Hepatocyte (in vitro differentiated cells): Measurements from ENCODE around the gene SCRG1. TPM values are rescaled to one million over a fixed set of nuclear protein-coding genes. Genes with fewer than 3 reads are reported as not detected.
A peak's percentile ranks its signal among the peaks of the same experiment; 100 is the strongest.

Source experiments
- DNase-seq: peaks from one replicate; pipeline ENCODE4 v3.0.0-alpha.2; 2016; ENCODE audit warnings: low spot score
- H2AFZ ChIP-seq: fragments of 200-600 bp; sonication (generic); 2 replicates; pipeline ENCODE4 v1.6.0; 2016; ENCODE audit warnings: antibody characterized with exemption, mild to moderate bottlenecking
- H3K27ac ChIP-seq: fragments of 200-600 bp; sonication (generic); 2 replicates; pipeline ENCODE4 v1.5.1; 2016; ENCODE audit warnings: mild to moderate bottlenecking
- H3K27me3 ChIP-seq: fragments of 200-600 bp; sonication (generic); 2 replicates; pipeline ENCODE4 v1.6.1; 2016
- H3K36me3 ChIP-seq: fragments of 200-600 bp; sonication (generic); replicated peaks from 2 replicates; pipeline ENCODE4 v1.5.1; 2016; ENCODE audit warnings: low read depth; ENCODE audit not compliant: insufficient read depth
- H3K4me1 ChIP-seq: fragments of 200-600 bp; sonication (generic); 2 replicates; pipeline ENCODE4 v1.5.1; 2016; ENCODE audit warnings: mild to moderate bottlenecking, moderate library complexity; ENCODE audit not compliant: insufficient read depth
- H3K4me2 ChIP-seq: fragments of 200-600 bp; sonication (generic); 2 replicates; pipeline ENCODE4 v1.6.0; 2016
- H3K4me3 ChIP-seq: fragments of 200-600 bp; sonication (generic); 2 replicates; pipeline ENCODE4 v1.5.1; 2016; ENCODE audit warnings: mild to moderate bottlenecking
- H3K79me2 ChIP-seq: fragments of 200-600 bp; sonication (generic); 2 replicates; pipeline ENCODE4 v1.6.0; 2017; ENCODE audit warnings: mild to moderate bottlenecking
- H3K9me2 ChIP-seq: fragments of 200-600 bp; sonication (generic); replicated peaks from 2 replicates; pipeline ENCODE4 v1.6.0; 2017; ENCODE audit warnings: mild to moderate bottlenecking; ENCODE audit not compliant: insufficient read depth
- H3K9me3 ChIP-seq: fragments of 200-600 bp; sonication (generic); 2 replicates; pipeline ENCODE4 v1.5.1; 2016; ENCODE audit warnings: low read depth, mild to moderate bottlenecking
- H4K20me1 ChIP-seq: fragments of 200-600 bp; sonication (generic); 2 replicates; pipeline ENCODE4 v1.6.0; 2016; ENCODE audit warnings: mild to moderate bottlenecking; ENCODE audit not compliant: insufficient read depth, poor library complexity, severe bottlenecking
- EZH2 ChIP-seq: fragments of 200-600 bp; sonication (generic); IDR thresholded peaks from 2 replicates; pipeline ENCODE4 v1.6.1; 2016; ENCODE audit warnings: antibody characterized with exemption, mild to moderate bottlenecking, borderline replicate concordance
- EZH2phosphoT487 ChIP-seq: fragments of 200-600 bp; sonication (generic); IDR thresholded peaks from one replicate; pipeline ENCODE4 v1.6.1; 2018; ENCODE audit warnings: antibody characterized with exemption, mild to moderate bottlenecking, low read depth, moderate library complexity; ENCODE audit not compliant: unreplicated experiment, severe bottlenecking
- WGBS: methylation state at CpG from one replicate; pipeline ENCODE4 v1.1.6; 2016; ENCODE audit warnings: low lambda C conversion rate; ENCODE audit errors: missing lambda C conversion rate; 5-methylcytosine and 5-hydroxymethylcytosine counted together
- polyA plus RNA-seq: library from polyadenylated mRNA; unstranded; fragments of >200 nt; fragmentation: Nextera tagmentation; extraction: Ambion mirVana; gene quantifications from 2 replicates; pipeline ENCODE4 v1.2.1, GENCODE V29; 2016
- total RNA-seq: library from RNA; depleted of rRNA; stranded (reverse); fragments of >200 nt; gene quantifications from 2 replicates; pipeline ENCODE4 v1.2.3, GENCODE V29; 2014
- TF ChIP-seq, protein P1 (sequence below): fragments of 200-600 bp; sonication (generic); IDR thresholded peaks from 2 replicates; pipeline ENCODE4 v1.5.1; 2016; ENCODE audit warnings: antibody characterized with exemption, mild to moderate bottlenecking; ENCODE audit not compliant: poor library complexity

SCRG1 gene
- total and polyA plus RNA-seq, 2 experiments from 2014 or later, result 2.1 to 5.1 TPM

DNA sequence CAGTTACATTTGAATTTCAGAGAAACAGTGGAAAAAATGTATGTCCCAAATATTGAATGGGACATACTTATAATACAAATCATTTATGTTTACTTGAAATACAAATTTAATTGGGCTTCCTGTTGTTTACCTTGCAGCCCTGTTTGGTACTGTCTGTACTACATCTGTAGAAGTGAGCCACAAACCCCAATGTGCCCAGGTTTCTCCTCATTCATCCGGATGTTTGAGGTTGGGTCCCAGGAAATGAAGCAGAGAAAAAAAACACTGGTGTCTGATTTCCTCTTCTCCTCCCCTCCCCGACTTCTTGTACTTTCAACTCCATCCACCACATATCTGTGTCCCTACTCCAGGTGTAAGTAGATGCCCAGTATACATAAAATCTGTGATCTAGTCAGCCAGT lies 27.1 kb upstream of the SCRG1 start:
- no peaks in the 10 kb centered on the region for H4K20me1 ChIP-seq
- TF ChIP-seq EZH2 (no peak), EZH2phosphoT487 (no peak)
- TF ChIP-seq, protein P1, sequence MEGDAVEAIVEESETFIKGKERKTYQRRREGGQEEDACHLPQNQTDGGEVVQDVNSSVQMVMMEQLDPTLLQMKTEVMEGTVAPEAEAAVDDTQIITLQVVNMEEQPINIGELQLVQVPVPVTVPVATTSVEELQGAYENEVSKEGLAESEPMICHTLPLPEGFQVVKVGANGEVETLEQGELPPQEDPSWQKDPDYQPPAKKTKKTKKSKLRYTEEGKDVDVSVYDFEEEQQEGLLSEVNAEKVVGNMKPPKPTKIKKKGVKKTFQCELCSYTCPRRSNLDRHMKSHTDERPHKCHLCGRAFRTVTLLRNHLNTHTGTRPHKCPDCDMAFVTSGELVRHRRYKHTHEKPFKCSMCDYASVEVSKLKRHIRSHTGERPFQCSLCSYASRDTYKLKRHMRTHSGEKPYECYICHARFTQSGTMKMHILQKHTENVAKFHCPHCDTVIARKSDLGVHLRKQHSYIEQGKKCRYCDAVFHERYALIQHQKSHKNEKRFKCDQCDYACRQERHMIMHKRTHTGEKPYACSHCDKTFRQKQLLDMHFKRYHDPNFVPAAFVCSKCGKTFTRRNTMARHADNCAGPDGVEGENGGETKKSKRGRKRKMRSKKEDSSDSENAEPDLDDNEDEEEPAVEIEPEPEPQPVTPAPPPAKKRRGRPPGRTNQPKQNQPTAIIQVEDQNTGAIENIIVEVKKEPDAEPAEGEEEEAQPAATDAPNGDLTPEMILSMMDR, result no peak
- no peaks in the 10 kb centered on the region for H3K9me2 ChIP-seq
- no peaks in the 10 kb centered on the region for H3K9me3 ChIP-seq
- H3K4me1 ChIP-seq, result no peaks in the 10 kb centered on the region
- no peak overlapping the region for H2AFZ ChIP-seq
- no peaks in the 10 kb centered on the region for H3K36me3 ChIP-seq
- 82% methylated on average over 2 of the region's 2 CpGs for WGBS
- DNase-seq, result no peak
- H3K79me2 ChIP-seq, result no peaks in the 10 kb centered on the region
- no peaks in the 10 kb centered on the region for H3K27me3 ChIP-seq
- H3K4me2 ChIP-seq, result no peak overlapping the region
- no peak overlapping the region for H3K27ac ChIP-seq
- H3K4me3 ChIP-seq, result no peak overlapping the region

DNA sequence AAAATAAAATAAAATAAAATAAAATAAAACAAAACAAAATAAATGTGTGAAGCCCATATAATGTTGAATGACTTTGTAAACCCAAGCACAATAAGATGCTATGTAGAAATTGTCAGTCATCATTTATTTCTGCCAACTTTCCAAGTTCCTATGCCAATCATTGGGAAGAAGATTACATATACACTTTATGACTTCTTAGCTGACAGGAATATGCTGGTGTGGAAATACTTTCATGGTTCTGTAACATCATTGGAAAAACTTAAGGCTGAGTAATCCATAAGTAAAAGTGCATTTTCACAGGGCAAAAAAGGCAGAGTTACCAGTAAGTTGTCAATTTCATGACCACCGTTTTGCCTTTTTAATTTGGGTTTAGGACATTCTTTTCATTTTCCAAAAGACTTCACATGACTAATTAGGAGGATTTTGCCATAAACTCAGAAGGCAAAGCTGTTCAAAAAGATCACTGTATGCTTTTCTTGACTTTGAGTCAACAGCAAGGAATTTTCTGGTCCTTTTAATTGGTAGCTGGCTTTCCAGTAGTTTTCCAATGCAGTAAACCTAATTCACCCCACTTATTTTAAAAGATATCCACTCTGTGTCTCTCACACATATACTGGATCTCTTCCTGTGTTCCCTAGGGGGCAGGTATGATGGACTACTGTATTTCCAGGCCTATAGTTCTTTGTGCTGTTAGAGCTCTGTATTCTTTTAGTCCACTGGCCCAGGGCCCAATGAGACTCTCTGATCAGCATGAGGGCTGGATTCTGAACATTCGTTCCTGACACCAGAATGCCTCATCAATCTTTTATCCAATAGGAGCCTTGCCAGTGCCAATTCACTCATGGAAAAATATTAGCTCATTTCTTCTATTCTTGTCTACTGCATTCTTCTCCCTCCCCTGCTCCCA lies 26.2 kb upstream of the SCRG1 start:
- WGBS, result 80% methylated on average over 2 of the region's 2 CpGs
- H3K9me2 ChIP-seq, result no peaks in the 10 kb centered on the region
- H3K36me3 ChIP-seq, result no peaks in the 10 kb centered on the region
- H3K27me3 ChIP-seq, result no peaks in the 10 kb centered on the region
- peak overlapping the region; percentile 2 for H3K27ac ChIP-seq
- H2AFZ ChIP-seq, result peak overlapping the region; percentile 2
- H3K79me2 ChIP-seq, result no peaks in the 10 kb centered on the region
- H3K4me1 ChIP-seq, result no peaks in the 10 kb centered on the region
- no peaks in the 10 kb centered on the region for H3K9me3 ChIP-seq
- no peaks in the 10 kb centered on the region for H4K20me1 ChIP-seq
- no peak overlapping the region for H3K4me3 ChIP-seq
- TF ChIP-seq, protein P1, result no peak
- TF ChIP-seq EZH2phosphoT487 (no peak), EZH2 (no peak)
- no peak for DNase-seq
- H3K4me2 ChIP-seq, result no peak overlapping the region

DNA sequence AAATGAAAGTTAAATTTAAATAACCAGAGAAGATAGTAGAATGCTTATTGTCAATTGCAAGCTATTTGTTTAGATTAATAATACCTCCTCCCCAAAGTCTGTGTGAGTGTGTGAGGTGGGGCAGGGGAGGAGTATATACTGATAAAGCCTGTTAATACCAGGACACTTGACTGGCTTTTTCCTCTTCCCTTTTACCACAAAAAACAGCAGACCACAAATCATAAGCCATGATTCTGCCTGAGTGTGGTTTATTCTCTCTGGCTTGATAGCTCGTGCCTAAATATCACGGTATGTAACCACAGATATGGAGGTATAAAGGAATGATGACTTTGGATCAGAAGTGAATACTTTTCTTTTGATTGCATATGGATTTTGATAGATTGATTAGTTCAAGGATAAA lies 21.9 kb upstream of the SCRG1 start:
- Histone ChIP-seq H3K9me2 (no peaks in the 10 kb centered on the region), H3K27me3 (no peaks in the 10 kb centered on the region), H3K79me2 (no peaks in the 10 kb centered on the region), H3K4me3 (no peak overlapping the region), H2AFZ (no peak overlapping the region), H3K4me1 (no peaks in the 10 kb centered on the region), H3K36me3 (no peaks in the 10 kb centered on the region), H3K4me2 (no peak overlapping the region), H4K20me1 (no peaks in the 10 kb centered on the region), H3K9me3 (no peaks in the 10 kb centered on the region), H3K27ac (no peak overlapping the region)
- DNase-seq, result no peak
- WGBS, result 90% methylated on average over 2 of the region's 2 CpGs
- TF ChIP-seq EZH2, result no peak
- TF ChIP-seq, protein P1, result no peak
- TF ChIP-seq EZH2phosphoT487, result no peak
